ENCODE measurements around the gene MIA2.

GRCh38 chr14:39219075-39219499, 14.6 kb upstream of the MIA2 start:
- TF ChIP-seq, protein P1, sequence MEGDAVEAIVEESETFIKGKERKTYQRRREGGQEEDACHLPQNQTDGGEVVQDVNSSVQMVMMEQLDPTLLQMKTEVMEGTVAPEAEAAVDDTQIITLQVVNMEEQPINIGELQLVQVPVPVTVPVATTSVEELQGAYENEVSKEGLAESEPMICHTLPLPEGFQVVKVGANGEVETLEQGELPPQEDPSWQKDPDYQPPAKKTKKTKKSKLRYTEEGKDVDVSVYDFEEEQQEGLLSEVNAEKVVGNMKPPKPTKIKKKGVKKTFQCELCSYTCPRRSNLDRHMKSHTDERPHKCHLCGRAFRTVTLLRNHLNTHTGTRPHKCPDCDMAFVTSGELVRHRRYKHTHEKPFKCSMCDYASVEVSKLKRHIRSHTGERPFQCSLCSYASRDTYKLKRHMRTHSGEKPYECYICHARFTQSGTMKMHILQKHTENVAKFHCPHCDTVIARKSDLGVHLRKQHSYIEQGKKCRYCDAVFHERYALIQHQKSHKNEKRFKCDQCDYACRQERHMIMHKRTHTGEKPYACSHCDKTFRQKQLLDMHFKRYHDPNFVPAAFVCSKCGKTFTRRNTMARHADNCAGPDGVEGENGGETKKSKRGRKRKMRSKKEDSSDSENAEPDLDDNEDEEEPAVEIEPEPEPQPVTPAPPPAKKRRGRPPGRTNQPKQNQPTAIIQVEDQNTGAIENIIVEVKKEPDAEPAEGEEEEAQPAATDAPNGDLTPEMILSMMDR (IDR thresholded peaks at IDR 0.05) = no peak
- TF ChIP-seq POLR2A (IDR thresholded peaks at IDR 0.05) (no peak), EP300 (IDR thresholded peaks at IDR 0.05) (no peak)

All from ovary (tissue), 3 donors.